Measurements from ENCODE around the gene SLC1A3.

SLC1A3 gene

DNA sequence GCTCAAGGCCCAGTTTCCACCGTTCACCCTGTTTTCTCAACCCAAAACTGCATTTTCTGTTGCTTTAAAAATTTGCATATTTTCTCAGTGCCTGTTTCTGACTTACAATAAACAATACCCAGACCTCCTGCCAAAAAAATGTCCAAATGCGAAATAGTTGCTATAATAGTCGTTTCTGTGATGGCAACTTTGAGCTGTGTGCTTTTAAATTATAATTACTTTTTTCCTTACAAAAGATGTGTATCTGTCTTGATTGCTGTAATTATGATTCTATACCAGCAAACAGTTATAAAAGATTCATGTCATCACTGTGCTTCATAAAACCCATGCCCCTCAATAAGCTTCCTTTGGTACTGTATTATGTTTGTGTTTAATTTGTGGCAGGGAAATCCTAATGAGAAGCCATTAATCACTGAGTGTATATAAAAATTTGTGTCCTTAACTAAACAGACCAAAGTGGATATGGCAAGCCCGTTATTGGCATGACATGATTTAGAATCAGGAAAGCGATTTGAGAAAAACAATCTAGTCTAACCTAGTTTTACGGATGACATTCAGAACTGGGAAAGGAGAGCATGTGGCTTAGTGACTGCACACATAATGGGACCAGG is 5.4 kb upstream of the SLC1A3 start:
- DNase-seq: no peak

- DNase-seq: no peak
Measured at GRCh38 chr5:36602704-36603321, 3.6 kb upstream of the SLC1A3 start.

DNA sequence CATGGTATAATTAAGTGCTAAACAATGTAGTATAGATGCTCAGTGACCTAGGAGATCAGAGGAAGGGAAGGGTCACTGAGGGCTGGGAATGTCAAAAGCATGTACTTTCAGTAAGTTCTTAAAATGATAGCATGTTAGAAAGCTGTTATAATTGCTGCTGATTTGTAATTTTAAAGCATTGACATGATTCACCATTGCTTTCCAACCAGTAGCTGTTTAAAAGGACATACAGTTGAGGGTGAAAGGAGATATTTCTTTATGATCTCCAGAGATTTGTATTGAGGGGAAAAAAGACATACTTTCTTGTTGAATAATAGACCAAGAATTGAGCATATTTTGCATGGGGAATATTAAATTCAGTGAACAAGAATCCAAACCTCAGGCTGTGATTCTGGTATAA is 1.2 kb upstream of the SLC1A3 start:
- no peak for DNase-seq

GRCh38 chr5:36606036-36606427 is 374 bp upstream of the SLC1A3 start:
- peak; percentile 78 to 80 for DNase-seq

DNA sequence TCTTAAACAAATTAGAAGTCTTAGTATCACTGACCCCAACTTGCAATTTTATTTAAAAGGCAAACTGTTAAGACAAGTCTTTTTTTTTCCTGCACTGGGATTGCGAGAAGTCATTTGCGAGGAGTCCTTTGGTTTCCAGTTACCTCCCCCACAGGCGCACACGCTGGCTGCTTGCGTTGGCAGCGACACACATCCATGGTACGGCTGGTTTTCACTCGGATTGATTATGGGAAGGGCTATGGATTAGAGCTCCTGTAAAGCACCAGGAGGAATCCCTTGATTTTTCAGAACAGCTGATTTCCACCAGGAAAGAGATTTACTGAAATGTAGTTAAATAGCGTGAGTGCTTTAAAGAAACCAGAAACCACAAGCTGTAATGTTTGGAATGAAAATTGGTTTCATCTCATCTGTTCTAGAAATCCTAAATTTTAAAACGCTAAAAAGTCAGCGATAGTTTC is 737 bp downstream of the SLC1A3 start:
- peak; percentile 55 to 64 for DNase-seq

DNA sequence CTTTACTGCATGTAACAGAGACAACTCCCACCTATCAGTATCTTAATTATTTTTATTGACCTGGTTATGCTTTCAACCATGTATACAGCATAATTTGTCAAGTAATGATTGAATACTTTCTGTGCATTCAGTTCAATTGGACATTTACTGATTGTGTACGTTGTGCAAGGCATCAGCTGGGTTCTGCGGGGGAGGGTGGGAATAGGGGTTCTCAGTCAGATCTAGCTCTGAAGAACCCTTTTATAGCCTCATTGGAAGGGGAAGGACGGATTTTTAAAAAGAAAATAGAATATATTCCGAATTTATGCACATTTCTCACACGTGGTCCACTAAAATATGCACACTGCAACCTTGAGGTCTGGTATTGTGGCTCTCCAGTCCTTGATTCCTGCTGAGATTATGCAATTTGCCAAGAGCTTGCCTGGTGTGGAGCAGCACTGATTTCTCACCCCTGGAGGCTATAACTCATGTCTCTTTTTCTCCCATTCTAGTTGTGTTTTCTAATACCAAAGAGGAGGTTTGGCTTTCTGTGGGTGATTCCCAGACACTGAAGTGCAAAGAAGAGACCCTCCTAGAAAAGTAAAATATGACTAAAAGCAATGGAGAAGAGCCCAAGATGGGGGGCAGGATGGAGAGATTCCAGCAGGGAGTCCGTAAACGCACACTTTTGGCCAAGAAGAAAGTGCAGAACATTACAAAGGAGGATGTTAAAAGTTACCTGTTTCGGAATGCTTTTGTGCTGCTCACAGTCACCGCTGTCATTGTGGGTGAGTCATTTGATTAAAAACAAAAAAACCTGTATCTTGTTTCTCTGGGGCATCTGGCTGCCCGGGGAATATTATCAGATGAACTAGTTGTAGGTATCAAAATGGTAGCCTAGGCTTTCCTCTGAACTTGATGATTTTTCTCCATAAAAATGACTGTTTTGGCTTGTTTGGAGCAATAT is 1.7 kb downstream of the SLC1A3 start:
- DNase-seq: no peak

- no peak for DNase-seq
Measured at GRCh38 chr5:36610621-36611020, 4.2 kb downstream of the SLC1A3 start.

DNA sequence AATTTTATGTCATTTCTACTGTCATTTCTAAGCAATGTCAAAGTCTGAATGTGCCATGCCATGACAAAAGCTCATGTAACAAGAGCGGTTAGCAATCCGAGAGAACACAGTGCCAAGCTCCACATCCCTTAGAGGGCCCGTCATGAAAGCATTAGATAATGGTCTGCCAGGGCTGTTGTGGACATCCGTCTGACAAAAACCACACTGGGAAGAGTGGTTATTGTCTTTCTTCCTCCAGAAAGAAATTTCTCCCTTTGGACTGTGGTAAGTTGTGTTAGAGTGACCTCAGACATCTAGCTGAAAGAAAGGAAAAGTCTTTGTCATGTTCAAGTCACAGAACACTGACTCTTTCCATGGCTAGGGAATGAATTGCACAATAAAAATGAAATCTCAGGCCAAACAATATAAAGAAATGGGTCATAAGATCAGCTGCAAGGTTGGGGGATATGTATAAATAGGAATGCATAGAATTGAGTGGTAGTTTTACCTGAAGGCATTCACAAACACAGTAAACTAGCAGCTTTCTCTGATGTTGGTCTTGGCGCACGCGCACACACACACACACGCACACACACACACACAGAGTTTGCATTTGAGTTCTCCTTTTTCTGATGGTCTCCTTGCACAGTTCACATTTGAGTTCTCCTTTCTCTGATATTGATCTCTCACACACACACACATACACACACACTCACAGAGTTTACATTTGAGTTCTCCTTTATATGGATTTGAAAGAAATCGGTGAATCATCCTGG is 5.3 kb downstream of the SLC1A3 start:
- no peak for DNase-seq

DNA sequence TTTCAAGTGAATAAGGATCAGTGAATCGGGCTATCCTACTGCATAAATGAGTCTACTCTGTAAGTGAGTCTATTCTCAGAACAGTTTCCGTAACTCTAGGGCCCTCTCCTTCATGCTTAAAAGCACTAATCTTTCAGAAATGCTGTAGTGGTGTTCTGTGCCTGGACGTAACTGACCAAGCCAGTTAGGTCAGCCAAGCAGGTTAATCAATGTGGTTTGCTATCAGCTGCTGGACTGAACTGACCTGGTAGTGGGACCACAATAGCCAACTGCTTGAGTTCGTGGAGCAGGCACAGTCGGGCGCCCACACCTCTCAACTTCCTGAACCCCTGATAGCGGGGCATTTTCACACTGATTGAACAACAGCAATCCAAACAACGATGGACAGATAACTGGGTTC is 6.8 kb downstream of the SLC1A3 start:
- no peak for DNase-seq

DNA sequence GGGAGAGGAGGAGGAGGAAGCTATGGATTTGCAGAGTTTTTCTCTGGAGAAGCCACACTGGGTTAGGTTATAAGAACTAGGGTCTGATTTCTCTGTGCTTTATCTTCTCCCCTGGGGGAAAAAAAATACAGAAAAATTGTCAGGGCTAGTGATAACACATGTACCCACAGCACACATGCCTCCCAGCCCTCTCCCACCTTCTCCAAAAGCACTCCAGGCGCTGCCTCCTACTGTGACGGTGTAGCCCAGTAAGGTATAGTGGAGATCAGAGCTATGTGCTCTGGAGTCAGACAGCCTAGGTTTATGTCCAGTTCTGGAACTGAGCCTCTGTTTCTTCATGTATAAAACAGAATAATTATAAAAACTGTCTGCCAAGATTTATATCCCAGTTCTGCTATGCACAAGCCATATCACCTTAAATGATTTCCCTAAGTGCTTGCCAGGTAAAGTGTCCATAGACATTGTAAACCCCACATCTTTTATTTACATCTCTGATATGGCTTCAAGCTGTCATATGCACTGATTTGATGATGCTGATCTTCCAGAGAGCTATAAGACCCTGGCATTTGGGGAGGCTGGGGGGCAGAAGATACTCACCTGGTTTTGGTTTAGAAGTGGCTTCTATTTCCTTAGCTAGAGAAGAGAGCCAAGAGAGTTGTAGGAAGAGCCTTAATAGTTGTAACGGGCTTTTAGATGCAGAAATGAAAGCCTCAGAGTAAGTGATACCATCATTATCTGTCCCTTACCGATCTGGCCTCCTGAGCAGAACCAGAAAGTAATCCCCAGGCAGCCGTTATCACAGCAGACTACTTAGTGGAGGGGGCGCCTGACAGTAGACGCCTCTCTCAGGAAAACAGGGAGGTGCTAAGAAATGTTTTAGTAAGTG is 7.6 kb downstream of the SLC1A3 start:
- no peak for DNase-seq

- DNase-seq: no peak
Measured at GRCh38 chr5:36614657-36615308, 8.4 kb downstream of the SLC1A3 start.

- no peak for DNase-seq
Measured at GRCh38 chr5:36619012-36619635, 12.7 kb downstream of the SLC1A3 start.

DNA sequence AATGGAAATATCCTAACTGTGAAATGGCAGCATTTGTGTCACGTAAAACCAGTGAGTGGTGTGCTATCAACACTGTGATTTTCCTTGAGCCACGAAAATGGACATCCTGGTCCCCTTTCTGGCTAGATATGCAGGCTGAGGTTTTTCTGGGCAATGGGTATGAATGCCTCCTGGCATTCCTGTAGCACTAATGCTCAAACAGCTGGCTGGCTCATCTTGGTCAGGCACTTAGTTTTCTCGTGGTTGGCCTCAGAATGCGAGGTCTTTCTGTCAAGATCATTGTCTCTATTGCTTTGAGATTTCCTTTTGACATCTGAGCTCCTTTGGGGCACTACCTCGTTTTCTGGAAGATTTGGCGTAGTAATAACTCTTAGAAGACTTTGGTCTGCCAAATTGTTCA is 15.6 kb downstream of the SLC1A3 start:
- no peak for DNase-seq

GRCh38 chr5:36623832-36624231 is 17.4 kb downstream of the SLC1A3 start:
- DNase-seq: no peak

- no peak for DNase-seq
Measured at GRCh38 chr5:36624277-36624676, 17.9 kb downstream of the SLC1A3 start.

GRCh38 chr5:36628695-36629094 is 22.3 kb downstream of the SLC1A3 start:
- no peak for DNase-seq

GRCh38 chr5:36629729-36630128 is 23.3 kb downstream of the SLC1A3 start:
- no peak for DNase-seq

GRCh38 chr5:36630201-36631145 is 24.1 kb downstream of the SLC1A3 start:
- no peak for DNase-seq

- DNase-seq: peak; percentile 55 to 75
Measured at GRCh38 chr5:36631154-36631553, 24.7 kb downstream of the SLC1A3 start.

Data from inflammatory macrophage treated with lipopolysaccharide for 1 hour (primary cell).